Cardiac fibroblast (primary cell): ENCODE measurements around the gene PPP2R3B.
A peak's percentile ranks its signal among the peaks of the same experiment; 100 is the strongest.

Source experiments
- DNase-seq, 2 donors: peaks; one replicate each; pipeline versions ENCODE4 v3.0.0 to v3.0.0-alpha.2; 2010; ENCODE audit warnings: low read depth in 2 of 2
- H3K4me3 ChIP-seq, 2 donors: replicated peaks in 1 of 2; 1 replicate in 1 of 2; 2 replicates in 1 of 2; pipeline ENCODE4 v1.5.1; 2011; ENCODE audit warnings: low read depth in 2 of 2, low read length in 2 of 2, mild to moderate bottlenecking in 2 of 2, moderate library complexity in 1 of 2
- TF ChIP-seq, protein P1 (sequence below): IDR thresholded peaks from one replicate; pipeline ENCODE4 v1.5.1; 2011; ENCODE audit warnings: low read depth, mild to moderate bottlenecking, low read length, inconsistent platforms

PPP2R3B gene

DNA sequence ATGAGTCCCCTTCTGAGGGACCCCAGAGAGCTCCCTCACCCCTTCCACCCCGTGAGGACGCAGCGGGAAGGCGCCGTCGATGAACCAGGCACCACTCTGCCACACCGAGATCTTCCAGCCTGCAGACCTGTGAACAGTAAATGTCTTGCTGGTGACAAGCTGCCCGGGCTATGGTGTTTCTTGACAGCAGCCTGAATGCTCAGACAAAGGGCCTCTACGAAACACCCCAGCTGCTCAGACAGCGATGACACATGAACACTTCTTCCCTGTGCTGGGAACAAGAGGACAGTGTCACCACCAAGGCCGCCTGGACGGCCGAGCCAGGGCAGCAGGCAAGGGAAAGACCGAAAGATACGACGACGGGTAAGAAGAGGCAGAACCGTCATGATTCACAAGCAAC lies 37.5 kb downstream of the PPP2R3B start:
- peak in 1 of 2 donors; percentile 18 for DNase-seq
- TF ChIP-seq, protein P1, sequence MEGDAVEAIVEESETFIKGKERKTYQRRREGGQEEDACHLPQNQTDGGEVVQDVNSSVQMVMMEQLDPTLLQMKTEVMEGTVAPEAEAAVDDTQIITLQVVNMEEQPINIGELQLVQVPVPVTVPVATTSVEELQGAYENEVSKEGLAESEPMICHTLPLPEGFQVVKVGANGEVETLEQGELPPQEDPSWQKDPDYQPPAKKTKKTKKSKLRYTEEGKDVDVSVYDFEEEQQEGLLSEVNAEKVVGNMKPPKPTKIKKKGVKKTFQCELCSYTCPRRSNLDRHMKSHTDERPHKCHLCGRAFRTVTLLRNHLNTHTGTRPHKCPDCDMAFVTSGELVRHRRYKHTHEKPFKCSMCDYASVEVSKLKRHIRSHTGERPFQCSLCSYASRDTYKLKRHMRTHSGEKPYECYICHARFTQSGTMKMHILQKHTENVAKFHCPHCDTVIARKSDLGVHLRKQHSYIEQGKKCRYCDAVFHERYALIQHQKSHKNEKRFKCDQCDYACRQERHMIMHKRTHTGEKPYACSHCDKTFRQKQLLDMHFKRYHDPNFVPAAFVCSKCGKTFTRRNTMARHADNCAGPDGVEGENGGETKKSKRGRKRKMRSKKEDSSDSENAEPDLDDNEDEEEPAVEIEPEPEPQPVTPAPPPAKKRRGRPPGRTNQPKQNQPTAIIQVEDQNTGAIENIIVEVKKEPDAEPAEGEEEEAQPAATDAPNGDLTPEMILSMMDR, result no peak
- H3K4me3 ChIP-seq, result no peak overlapping the region

DNA sequence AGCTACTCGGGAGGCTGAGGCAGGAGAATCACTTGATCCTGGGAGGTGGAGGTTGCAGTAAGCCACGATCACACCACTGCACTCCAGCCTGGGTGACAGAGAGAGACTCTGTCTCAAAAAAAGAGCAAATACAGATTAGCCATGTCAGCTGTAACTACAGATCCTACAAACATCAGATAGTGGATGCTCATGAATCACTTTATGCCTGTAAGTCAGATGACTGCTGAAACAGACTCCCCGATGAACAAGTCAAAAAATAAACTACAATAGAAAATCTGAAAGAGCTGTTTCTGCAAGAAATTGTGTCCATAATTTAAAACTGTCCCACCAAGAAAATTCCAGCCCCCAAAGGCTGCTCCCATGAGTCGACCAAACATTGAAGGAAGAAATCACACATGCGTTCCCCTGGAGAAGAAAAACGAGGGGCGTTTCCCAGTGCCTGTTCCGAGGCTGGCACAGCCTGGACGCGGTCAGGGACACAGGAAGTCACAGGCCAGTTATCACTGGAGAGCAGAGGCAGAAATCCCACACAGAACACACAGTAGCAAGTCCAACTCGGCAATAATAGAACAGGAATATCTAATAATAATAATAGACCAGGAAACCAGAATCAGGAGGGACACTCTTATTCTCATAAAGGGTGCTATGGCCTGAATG lies 38.1 kb downstream of the PPP2R3B start:
- no peak overlapping the region for H3K4me3 ChIP-seq
- TF ChIP-seq, protein P1, result no peak
- peak; percentile 13 to 39 for DNase-seq

DNA sequence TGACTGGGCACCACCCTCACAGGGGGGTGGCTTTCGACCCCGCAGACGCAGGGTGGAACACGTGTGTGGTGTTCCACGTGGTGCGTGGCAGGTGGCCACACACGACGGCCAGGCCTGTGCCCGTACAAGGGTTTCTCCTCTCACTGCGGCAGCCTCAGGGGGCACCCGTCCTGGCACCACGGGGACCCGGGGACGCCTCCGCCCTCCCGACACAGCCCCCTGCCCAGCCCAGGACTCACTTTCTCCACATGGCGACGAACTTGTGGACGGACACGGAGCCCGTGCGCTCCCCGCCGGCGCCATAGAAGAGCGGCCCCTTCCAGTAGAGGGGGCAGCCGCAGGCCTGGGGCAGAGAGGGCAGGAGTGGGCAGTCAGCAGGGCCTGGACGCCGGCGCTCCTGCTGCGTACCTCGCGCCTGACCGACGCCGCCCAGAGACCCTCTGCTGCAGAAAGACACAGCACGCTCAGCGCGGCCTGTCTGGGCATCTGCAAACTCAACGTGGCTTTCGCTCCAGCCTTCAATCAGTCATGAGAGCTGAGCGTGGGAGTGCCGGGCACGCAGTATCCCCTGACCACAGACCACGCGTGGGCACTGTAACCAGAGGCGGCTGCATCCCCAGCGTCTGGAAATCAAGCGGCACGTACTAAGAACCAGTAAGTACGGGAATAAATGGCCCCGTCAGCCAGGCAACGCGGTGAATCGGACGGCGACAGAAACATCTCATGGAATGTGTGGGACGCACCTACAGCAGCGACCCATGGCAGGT lies 39.2 kb downstream of the PPP2R3B start:
- H3K4me3 ChIP-seq, result no peak overlapping the region
- TF ChIP-seq, protein P1, result no peak
- no peak for DNase-seq

DNA sequence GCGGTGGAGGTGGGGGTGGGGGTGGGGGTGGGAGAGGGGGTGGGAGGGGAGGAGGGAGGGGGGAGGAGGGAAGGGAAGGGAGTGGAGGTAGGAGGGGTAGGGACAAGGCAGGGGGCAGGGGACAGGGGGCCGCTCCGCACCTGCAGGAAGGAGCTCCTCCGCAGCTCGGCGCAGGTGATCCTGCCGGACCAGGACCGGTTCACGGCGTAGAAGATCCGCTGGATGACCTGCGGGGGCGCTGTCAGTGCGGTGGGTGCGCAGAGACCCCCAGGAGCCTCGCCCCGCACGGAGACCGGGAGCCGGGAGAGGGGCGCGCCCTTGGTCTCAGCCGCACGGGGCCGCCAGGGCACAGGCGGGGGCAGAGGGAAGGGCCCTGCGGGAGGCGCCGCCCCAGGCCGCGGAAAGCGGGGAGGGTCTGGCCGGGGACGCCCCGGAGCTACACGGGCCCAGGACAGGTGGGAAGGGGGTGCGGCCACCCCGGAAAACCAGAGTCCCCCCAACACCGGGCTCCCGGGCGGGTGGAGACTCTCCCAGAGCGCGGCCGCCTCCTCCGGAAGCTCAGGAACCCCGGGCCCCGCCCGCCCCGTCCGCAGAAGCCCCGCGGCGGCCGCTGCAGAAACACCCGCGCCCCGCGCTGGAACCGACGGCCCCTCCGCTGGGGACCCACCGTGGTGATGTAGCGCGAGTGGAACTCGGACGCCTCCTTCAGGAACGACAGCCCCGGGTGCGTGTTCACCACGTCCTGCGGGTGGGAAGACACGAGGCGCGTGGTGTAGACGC lies 40.5 kb downstream of the PPP2R3B start:
- TF ChIP-seq, protein P1, result no peak
- no peak overlapping the region for H3K4me3 ChIP-seq
- DNase-seq, result no peak

DNA sequence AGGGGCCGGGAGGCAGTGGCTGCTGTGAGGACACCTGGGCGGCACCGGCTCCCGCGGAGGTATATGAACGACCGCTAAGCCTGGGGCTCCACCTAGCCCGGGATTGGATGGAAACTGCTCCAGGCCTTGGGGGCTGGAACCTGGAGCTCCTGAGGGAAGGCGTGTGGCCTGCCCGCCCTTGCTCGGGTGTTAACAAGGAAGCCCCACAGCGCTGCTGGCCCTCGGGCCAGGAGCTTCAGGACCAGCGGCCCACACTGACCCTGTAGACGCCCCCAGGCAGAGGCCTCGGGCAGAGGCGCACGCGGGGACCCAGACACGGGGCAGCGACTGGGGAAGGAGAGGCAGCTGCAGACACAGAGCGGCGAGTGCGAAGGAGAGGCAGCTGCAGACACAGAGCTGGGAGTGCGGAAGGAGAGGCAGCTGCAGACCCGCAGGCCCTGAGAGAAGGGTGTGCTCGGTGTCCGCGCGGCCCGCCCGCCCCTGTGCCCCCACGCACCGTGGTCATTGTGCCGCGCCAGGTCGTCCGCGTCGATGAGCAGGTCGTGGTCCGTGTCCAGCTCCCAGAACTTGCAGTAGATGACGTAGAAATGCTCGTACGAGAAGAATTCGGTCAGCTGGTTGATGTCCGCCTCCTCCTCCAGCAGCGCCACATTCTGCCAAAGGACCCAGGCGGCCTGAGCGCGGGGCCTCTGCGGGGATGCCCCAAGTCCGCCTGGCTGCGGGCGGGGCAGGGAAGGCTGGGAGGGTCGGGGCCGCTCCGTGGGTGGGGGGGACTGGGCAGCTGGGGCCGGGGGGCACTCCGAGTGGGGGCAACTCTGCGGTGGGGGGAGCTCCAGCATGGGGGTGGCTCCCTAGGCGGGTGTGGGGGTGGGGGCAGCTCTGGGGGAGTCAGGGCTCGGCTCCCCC lies 41.4 kb downstream of the PPP2R3B start:
- H3K4me3 ChIP-seq, result no peak overlapping the region
- TF ChIP-seq, protein P1, result no peak
- no peak for DNase-seq

DNA sequence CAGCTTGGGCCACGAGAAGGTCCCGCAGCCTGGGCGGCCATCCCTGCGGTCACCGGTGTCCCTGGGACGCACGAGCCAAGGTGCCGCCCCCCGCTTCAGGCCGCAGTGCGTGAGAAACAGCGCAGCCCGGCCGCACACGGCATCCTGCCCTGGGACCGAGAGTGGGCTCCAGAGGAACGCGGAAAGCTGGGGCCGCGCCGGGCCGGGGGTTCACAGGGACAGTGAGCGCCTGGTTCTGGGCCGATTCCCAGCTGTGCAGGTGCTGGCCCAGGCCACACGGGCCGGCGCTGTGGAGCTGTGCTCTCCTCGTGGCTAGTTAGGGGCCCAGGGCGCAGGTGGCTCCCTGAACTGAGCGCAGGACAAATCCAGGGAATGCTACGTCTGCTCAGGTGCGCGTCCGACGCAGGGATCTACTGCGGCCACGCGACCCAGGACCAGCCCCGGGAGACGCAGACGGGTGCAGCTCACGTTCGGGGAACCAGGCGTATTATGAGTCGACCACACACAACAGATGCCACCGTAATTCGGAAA lies 42.3 kb downstream of the PPP2R3B start:
- TF ChIP-seq, protein P1, result no peak
- no peak overlapping the region for H3K4me3 ChIP-seq
- no peak for DNase-seq
